Measurements from ENCODE around the gene PZP. TPM values are rescaled to one million over a fixed set of nuclear protein-coding genes. Genes with fewer than 3 reads are reported as not detected.

PZP gene
- total RNA-seq, 4 donors from 2014 or later: 0.22 to 0.49 TPM; not detected in 2

- no peak for TF ChIP-seq CTCF (IDR thresholded peaks at IDR 0.05; ENCODE audit: low read depth)
Measured at GRCh38 chr12:9180810-9181209, 27.4 kb downstream of the PZP start.

DNA sequence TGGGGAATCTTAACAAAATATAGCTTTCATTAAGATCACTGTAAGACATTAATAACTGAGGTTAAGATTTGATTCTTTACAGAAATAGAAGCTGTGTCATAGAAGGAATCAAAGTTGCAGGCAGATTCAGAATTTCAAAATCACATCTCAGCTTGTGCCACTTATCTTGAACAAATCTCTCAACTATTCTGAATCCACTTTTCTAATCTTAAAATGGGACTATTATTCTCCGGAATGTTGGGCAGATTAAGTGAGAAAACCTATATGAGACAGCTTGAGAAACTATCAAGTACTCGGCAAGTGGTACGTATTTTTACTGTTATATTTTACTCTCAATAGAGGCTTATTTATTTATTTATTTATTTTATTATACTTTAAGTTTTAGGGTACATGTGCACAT, 28.4 kb downstream of the PZP start:
- no peak for TF ChIP-seq CTCF (IDR thresholded peaks at IDR 0.05; ENCODE audit: low read depth)

DNA sequence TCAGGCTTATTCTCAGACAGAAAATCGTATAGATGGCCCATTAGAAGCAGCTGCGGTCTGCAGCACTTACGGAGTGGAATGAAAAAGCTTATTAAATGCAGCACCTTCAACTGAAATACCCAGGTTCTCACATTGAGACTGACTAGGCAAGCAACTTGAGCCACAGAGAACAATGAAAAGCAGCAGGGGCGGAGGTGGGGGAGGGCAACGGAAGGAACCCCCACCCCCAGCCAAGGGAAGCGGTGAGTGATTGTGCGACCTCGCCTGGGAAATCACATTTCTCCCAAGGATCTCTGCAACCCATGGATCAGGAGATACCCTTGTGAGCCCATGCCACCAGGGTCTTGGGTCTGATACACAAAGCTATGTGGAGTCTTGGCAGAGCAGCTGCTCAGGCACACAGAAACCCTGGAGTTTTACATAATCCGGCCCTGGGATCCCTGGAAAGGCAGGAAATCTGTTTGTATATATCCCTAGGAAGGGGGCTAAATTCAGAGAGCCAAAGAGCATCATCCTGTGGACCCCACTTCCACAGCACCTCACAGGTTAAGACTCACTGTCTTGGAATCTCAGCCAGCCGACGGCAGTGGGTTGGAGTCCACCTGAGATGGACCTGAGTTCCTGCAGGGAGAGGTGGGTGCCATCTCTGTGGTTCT, 38.1 kb downstream of the PZP start:
- no peak for TF ChIP-seq CTCF (IDR thresholded peaks at IDR 0.05; ENCODE audit: low read depth)

DNA sequence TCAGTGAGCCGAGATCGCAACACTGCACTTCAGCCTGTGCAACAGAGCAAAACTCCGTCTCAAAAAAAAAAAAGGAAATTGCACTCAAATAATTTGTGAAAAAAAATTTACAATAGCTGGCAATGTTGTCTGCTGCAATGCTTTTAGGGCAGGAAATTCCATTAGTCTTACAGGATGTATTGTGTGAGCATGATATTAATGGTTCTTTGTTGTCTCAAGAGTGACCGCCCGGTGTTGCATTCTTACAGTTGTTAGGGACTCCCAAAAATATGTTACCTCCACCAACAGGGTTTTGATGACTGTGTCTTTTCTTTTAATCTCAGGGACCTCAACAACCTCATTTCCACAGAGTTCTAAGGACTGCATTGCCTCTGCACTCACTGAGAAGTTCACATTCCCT, 44.8 kb downstream of the PZP start:
- no peak for TF ChIP-seq CTCF (IDR thresholded peaks at IDR 0.05; ENCODE audit: low read depth)

DNA sequence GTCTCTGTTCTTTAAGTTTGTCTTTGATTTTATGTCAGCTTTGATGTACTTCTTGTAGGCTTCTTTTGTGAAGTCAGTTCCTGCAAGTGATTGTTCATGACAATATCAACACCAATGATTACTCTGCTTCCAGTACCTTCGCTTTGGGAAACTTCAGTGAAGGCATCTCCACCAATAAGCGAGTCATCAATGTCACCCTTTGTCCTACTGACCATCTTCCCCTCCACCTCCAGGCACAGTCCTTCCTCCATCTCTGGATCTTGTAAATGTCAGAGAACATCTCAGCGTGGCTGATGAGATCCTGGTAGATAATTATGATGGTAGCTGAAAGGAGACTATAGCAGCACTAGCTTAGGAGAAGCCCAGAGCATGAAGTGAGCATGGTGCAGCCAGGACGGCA, 52.1 kb downstream of the PZP start:
- no peak for TF ChIP-seq CTCF (IDR thresholded peaks at IDR 0.05; ENCODE audit: low read depth)

DNA sequence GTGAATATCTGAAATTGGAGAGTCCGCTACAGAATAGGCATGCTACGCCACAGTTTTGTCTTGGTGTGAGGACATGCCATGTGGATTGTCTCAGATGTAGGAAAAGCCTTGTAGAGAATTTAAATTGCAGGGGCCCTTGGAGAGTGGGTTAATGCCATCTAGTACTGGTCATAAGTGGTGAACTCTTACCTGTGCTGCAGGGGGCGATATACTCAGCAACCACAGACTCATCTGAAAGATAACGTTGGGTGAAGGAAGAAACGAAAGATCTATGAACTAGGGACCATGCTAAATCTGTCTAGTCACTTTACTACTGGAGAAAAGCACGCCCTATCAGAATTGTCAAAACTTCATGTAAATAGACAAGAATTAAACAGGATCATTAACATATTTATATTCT, 58.8 kb downstream of the PZP start:
- TF ChIP-seq CTCF (IDR thresholded peaks at IDR 0.05; ENCODE audit: low read depth): no peak

DNA sequence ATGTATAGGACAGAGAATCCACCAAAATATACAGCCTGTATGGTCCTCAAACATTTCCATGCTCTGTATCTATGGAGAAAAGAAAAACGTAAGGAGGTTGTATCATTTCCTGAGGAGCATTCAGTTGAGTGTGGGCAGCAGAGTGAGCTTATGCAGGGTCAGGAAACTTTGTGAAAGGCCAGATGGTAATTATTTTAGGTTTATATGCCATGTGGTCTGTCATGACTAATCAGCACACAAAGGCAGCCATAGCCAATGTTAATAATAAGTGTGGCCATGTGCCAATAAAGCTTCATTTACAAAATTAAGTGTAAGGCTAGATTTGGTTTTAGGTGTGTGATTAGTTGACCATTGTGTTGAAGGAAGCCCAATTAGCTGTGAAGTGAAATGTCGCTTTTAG, 59.3 kb downstream of the PZP start:
- TF ChIP-seq CTCF (IDR thresholded peaks at IDR 0.05; ENCODE audit: low read depth): no peak
